ENCODE results near the gene NSD2. TPM values are rescaled to one million over a fixed set of nuclear protein-coding genes. Genes with fewer than 3 reads are reported as not detected.

NSD2 gene
- total and polyA plus RNA-seq, 7 donors = 7.2 to 57.9 (median 36.0) TPM

- DNase-seq = no peak
- intact Hi-C loops (cut with DNase I) = no loop called here
- Histone ChIP-seq H3K9me3 (no peaks in the 10 kb centered on the region), H3K27me3 (no peaks in the 10 kb centered on the region), H3K4me1 (no peaks in the 10 kb centered on the region), H3K36me3 (peaks cover 11 to 64% (median 25%) of the 10 kb centered on the region in 4 donors), H3K27ac (no peak overlapping the region), H3K4me3 (no peak overlapping the region)
- TF ChIP-seq, protein P1, sequence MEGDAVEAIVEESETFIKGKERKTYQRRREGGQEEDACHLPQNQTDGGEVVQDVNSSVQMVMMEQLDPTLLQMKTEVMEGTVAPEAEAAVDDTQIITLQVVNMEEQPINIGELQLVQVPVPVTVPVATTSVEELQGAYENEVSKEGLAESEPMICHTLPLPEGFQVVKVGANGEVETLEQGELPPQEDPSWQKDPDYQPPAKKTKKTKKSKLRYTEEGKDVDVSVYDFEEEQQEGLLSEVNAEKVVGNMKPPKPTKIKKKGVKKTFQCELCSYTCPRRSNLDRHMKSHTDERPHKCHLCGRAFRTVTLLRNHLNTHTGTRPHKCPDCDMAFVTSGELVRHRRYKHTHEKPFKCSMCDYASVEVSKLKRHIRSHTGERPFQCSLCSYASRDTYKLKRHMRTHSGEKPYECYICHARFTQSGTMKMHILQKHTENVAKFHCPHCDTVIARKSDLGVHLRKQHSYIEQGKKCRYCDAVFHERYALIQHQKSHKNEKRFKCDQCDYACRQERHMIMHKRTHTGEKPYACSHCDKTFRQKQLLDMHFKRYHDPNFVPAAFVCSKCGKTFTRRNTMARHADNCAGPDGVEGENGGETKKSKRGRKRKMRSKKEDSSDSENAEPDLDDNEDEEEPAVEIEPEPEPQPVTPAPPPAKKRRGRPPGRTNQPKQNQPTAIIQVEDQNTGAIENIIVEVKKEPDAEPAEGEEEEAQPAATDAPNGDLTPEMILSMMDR (IDR thresholded peaks at IDR 0.05) = no peak
- TF ChIP-seq POLR2AphosphoS5 (IDR thresholded peaks at IDR 0.05) (no peak), POLR2A (IDR thresholded peaks at IDR 0.05) (no peak), EP300 (IDR thresholded peaks at IDR 0.05) (no peak)
- 84 to 88% methylated on average over 5 of the region's 5 CpGs for WGBS, 2 donors
Measured at GRCh38 chr4:1952719-1953118, 81.5 kb downstream of the NSD2 start.

DNA sequence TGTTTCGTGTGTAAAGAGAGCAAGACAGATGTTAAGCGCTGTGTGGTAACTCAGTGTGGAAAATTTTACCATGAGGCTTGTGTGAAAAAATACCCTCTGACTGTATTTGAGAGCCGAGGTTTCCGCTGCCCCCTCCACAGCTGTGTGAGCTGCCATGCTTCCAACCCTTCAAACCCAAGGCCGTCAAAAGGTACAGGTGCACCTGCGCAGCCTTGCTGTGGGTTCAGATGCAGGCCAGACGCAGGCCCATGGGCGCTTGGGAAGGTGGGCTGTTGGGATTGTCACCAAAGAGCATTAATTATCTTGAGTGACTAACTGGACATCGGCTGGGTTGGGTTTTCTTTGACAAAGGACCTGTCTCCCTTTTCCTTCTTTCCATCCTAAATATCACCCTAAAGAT, 82.1 kb downstream of the NSD2 start:
- 96 to 97% methylated on average over 9 of the region's 9 CpGs for WGBS, 2 donors
- no peaks in the 10 kb centered on the region for H3K27me3 ChIP-seq
- H3K27ac ChIP-seq = no peak overlapping the region
- H3K9me3 ChIP-seq = no peaks in the 10 kb centered on the region
- peaks cover 16 to 70% (median 28%) of the 10 kb centered on the region in 4 donors for H3K36me3 ChIP-seq
- intact Hi-C loops (cut with DNase I) = no loop called here
- TF ChIP-seq, protein P1 (IDR thresholded peaks at IDR 0.05) = no peak
- no peak for TF ChIP-seq POLR2A (IDR thresholded peaks at IDR 0.05)
- H3K4me1 ChIP-seq = no peaks in the 10 kb centered on the region
- DNase-seq = no peak
- H3K4me3 ChIP-seq = no peak overlapping the region

- H3K36me3 ChIP-seq = peaks cover 14 to 96% (median 42%) of the 10 kb centered on the region in 4 donors
- H3K27me3 ChIP-seq = no peaks in the 10 kb centered on the region
- intact Hi-C loops (cut with DNase I) = no loop called here
- TF ChIP-seq POLR2AphosphoS5 (IDR thresholded peaks at IDR 0.05) (no peak), POLR2A (IDR thresholded peaks at IDR 0.05) (no peak), EP300 (IDR thresholded peaks at IDR 0.05) (no peak)
- TF ChIP-seq, protein P1 (IDR thresholded peaks at IDR 0.05) = no peak
- DNase-seq = no peak
- 90 to 93% methylated on average over 12 of the region's 12 CpGs for WGBS, 2 donors
- no peaks in the 10 kb centered on the region for H3K9me3 ChIP-seq
- no peak overlapping the region for H3K4me3 ChIP-seq
- no peaks in the 10 kb centered on the region for H3K4me1 ChIP-seq
- H3K27ac ChIP-seq = no peak overlapping the region
Measured at GRCh38 chr4:1956631-1957030, 85.4 kb downstream of the NSD2 start.

- H3K27ac ChIP-seq = no peak overlapping the region
- H3K27me3 ChIP-seq = no peaks in the 10 kb centered on the region
- TF ChIP-seq EP300 (IDR thresholded peaks at IDR 0.05) = no peak
- TF ChIP-seq POLR2A (IDR thresholded peaks at IDR 0.05) = no peak
- TF ChIP-seq, protein P1 (IDR thresholded peaks at IDR 0.05) = no peak
- TF ChIP-seq POLR2AphosphoS5 (IDR thresholded peaks at IDR 0.05) = no peak
- WGBS, 2 donors = 93 to 94% methylated on average over 15 of the region's 15 CpGs
- peaks cover 8 to 96% (median 39%) of the 10 kb centered on the region in 4 donors for H3K36me3 ChIP-seq
- intact Hi-C loops (cut with DNase I) = no loop called here
- H3K4me1 ChIP-seq = no peaks in the 10 kb centered on the region
- H3K4me3 ChIP-seq = no peak overlapping the region
- no peak for DNase-seq
- no peaks in the 10 kb centered on the region for H3K9me3 ChIP-seq
Measured at GRCh38 chr4:1958276-1959103, 87.3 kb downstream of the NSD2 start.

DNA sequence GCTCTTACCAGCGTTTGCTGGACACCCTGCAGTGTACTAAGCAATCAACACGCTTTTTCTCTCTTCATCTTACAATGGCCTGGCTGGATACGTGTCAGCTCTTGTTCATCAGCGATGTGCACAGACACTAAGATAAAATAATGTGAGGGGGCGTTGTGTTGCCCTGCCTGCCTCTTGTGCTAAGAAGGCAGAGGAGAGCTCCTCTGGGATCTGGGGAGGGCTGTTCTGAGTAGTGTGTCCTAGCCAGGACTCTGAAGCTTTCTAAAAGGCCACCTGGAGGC, 87.9 kb downstream of the NSD2 start:
- TF ChIP-seq, protein P1 (IDR thresholded peaks at IDR 0.05) = no peak
- TF ChIP-seq POLR2A (IDR thresholded peaks at IDR 0.05) = no peak
- TF ChIP-seq POLR2AphosphoS5 (IDR thresholded peaks at IDR 0.05) = no peak
- TF ChIP-seq EP300 (IDR thresholded peaks at IDR 0.05) = no peak
- Histone ChIP-seq H3K36me3 (peaks cover 8 to 96% (median 39%) of the 10 kb centered on the region in 4 donors), H3K9me3 (no peaks in the 10 kb centered on the region), H3K4me1 (no peaks in the 10 kb centered on the region), H3K27ac (no peak overlapping the region), H3K27me3 (no peaks in the 10 kb centered on the region), H3K4me3 (no peak overlapping the region)
- no peak for DNase-seq
- WGBS, 2 donors = 94 to 95% methylated on average over 5 of the region's 5 CpGs
- intact Hi-C loops (cut with DNase I) = no loop called here

Measured in sigmoid colon (tissue), 7 donors.